Effector memory CD8-positive, alpha-beta T cell (primary cell): ENCODE measurements around the gene ALKBH5.

ENCODE experiments used
- ATAC-seq: fragments of 150-1000 bp; cut with Tn5 transposase; replicated peaks from 2 replicates; pipeline ENCODE4 v1.10.0; 2021; ENCODE audit warnings: mild to moderate bottlenecking, moderate library complexity
- DNase-seq, 3 experiments: peaks; one replicate each; pipeline ENCODE4 v3.0.0; 2021
- H3K27ac Mint-ChIP-seq, 2 donors: one replicate each; pipeline ENCODE4 v1.8.0; 2022; ENCODE audit warnings: mild to moderate bottlenecking in 2 of 2, mixed read lengths in 2 of 2, moderate library complexity in 2 of 2
- H3K27me3 Mint-ChIP-seq, 2 donors: one replicate each; pipeline ENCODE4 v1.8.0; 2022; ENCODE audit warnings: mixed read lengths in 2 of 2
- H3K36me3 Mint-ChIP-seq: one replicate; pipeline ENCODE4 v1.8.0; 2022; ENCODE audit warnings: mild to moderate bottlenecking, moderate library complexity, mixed read lengths; ENCODE audit not compliant: insufficient read depth
- H3K4me1 Mint-ChIP-seq, 2 donors: one replicate each; pipeline ENCODE4 v1.8.0; 2022; ENCODE audit warnings: low read depth in 2 of 2, mixed read lengths in 2 of 2
- H3K4me3 Mint-ChIP-seq, 2 donors: one replicate each; pipeline ENCODE4 v1.8.0; 2022; ENCODE audit warnings: mild to moderate bottlenecking in 2 of 2, mixed read lengths in 2 of 2, moderate library complexity in 2 of 2
- H3K9me3 Mint-ChIP-seq, 2 donors: one replicate each; pipeline ENCODE4 v1.8.0; 2022; ENCODE audit warnings: mixed read lengths in 2 of 2

The ALKBH5 gene

GRCh38 chr17:18250708-18251107, 67.1 kb downstream of the ALKBH5 start:
- DNase-seq = no peak
- H3K36me3 Mint-ChIP-seq = peaks cover 78% of the 10 kb centered on the region
- peak overlapping the region in 1 of 2 donors; percentile 30 for H3K4me3 Mint-ChIP-seq
- no peaks in the 10 kb centered on the region for H3K27me3 Mint-ChIP-seq
- H3K9me3 Mint-ChIP-seq = no peaks in the 10 kb centered on the region
- H3K27ac Mint-ChIP-seq = peak overlapping the region; percentile 20 to 65
- ATAC-seq = no peak
- H3K4me1 Mint-ChIP-seq = peaks cover 4 to 8% of the 10 kb centered on the region in 2 donors

- peaks cover 4 to 8% of the 10 kb centered on the region in 2 donors for H3K4me1 Mint-ChIP-seq
- H3K4me3 Mint-ChIP-seq = peak overlapping the region in 1 of 2 donors; percentile 30
- DNase-seq (no peak), ATAC-seq (no peak)
- peaks cover 77% of the 10 kb centered on the region for H3K36me3 Mint-ChIP-seq
- H3K27me3 Mint-ChIP-seq = no peaks in the 10 kb centered on the region
- H3K9me3 Mint-ChIP-seq = no peaks in the 10 kb centered on the region
- peak overlapping the region in 1 of 2 donors; percentile 65 for H3K27ac Mint-ChIP-seq
Observed at GRCh38 chr17:18251204-18251603, 67.6 kb downstream of the ALKBH5 start.

- Mint-ChIP-seq H3K36me3 (peaks cover 73% of the 10 kb centered on the region), H3K4me1 (peaks cover 9 to 15% of the 10 kb centered on the region in 2 donors), H3K4me3 (no peak overlapping the region), H3K27me3 (no peaks in the 10 kb centered on the region), H3K27ac (no peak overlapping the region), H3K9me3 (no peaks in the 10 kb centered on the region)
- ATAC-seq (no peak), DNase-seq (no peak)
Observed at GRCh38 chr17:18252160-18252559, 68.5 kb downstream of the ALKBH5 start.

- no peaks in the 10 kb centered on the region for H3K9me3 Mint-ChIP-seq
- no peak overlapping the region for H3K4me3 Mint-ChIP-seq
- no peak overlapping the region for H3K27ac Mint-ChIP-seq
- peaks cover 63% of the 10 kb centered on the region for H3K36me3 Mint-ChIP-seq
- DNase-seq = no peak
- H3K4me1 Mint-ChIP-seq = peaks cover 13 to 19% of the 10 kb centered on the region in 2 donors
- no peaks in the 10 kb centered on the region for H3K27me3 Mint-ChIP-seq
- no peak for ATAC-seq
Observed at GRCh38 chr17:18253187-18253884, 69.7 kb downstream of the ALKBH5 start.

- Mint-ChIP-seq H3K9me3 (no peaks in the 10 kb centered on the region), H3K27ac (peak overlapping the region in 1 of 2 donors; percentile 63), H3K4me1 (peaks cover 12 to 20% of the 10 kb centered on the region in 2 donors), H3K4me3 (no peak overlapping the region), H3K36me3 (peaks cover 60% of the 10 kb centered on the region), H3K27me3 (no peaks in the 10 kb centered on the region)
- ATAC-seq = no peak
- DNase-seq = no peak
Observed at GRCh38 chr17:18253947-18254821, 70.6 kb downstream of the ALKBH5 start.

GRCh38 chr17:18254888-18255649, 71.4 kb downstream of the ALKBH5 start:
- no peak overlapping the region for H3K4me3 Mint-ChIP-seq
- DNase-seq = no peak
- H3K27ac Mint-ChIP-seq = peak overlapping the region in 1 of 2 donors; percentile 23
- no peaks in the 10 kb centered on the region for H3K9me3 Mint-ChIP-seq
- no peak for ATAC-seq
- peaks cover 51% of the 10 kb centered on the region for H3K36me3 Mint-ChIP-seq
- no peaks in the 10 kb centered on the region for H3K27me3 Mint-ChIP-seq
- peaks cover 16 to 25% of the 10 kb centered on the region in 2 donors for H3K4me1 Mint-ChIP-seq

- no peak for ATAC-seq
- H3K4me3 Mint-ChIP-seq = peak overlapping the region in 1 of 2 donors; percentile 98
Observed at GRCh38 chr17:18256351-18256750, 72.7 kb downstream of the ALKBH5 start.

GRCh38 chr17:18256776-18257175, 73.1 kb downstream of the ALKBH5 start:
- no peak for ATAC-seq
- Mint-ChIP-seq H3K27me3 (no peaks in the 10 kb centered on the region), H3K9me3 (no peaks in the 10 kb centered on the region), H3K27ac (peak overlapping the region; percentile 72 to 96), H3K4me1 (peaks cover 23 to 33% of the 10 kb centered on the region in 2 donors), H3K4me3 (peak overlapping the region; percentile 98 to 99), H3K36me3 (peaks cover 39% of the 10 kb centered on the region)
- DNase-seq = no peak

More at GRCh38 chr17:18256351-18256750, 72.7 kb downstream of the ALKBH5 start:
- H3K36me3 Mint-ChIP-seq = peaks cover 42% of the 10 kb centered on the region
- H3K27me3 Mint-ChIP-seq = no peaks in the 10 kb centered on the region
- H3K27ac Mint-ChIP-seq = peak overlapping the region in 1 of 2 donors; percentile 96
- peaks cover 19 to 31% of the 10 kb centered on the region in 2 donors for H3K4me1 Mint-ChIP-seq
- no peak for DNase-seq
- H3K9me3 Mint-ChIP-seq = no peaks in the 10 kb centered on the region

- Mint-ChIP-seq H3K27ac (peak overlapping the region; percentile 94 to 96), H3K9me3 (no peaks in the 10 kb centered on the region), H3K36me3 (peaks cover 32% of the 10 kb centered on the region)
Observed at GRCh38 chr17:18257268-18257981, 73.8 kb downstream of the ALKBH5 start.

GRCh38 chr17:18257982-18258355, 74.3 kb downstream of the ALKBH5 start:
- Mint-ChIP-seq H3K27ac (peak overlapping the region; percentile 94 to 96), H3K4me3 (peak overlapping the region; percentile 98 to 99), H3K9me3 (no peaks in the 10 kb centered on the region), H3K27me3 (no peaks in the 10 kb centered on the region), H3K36me3 (peaks cover 28% of the 10 kb centered on the region), H3K4me1 (peaks cover 28 to 41% of the 10 kb centered on the region in 2 donors)
- peak in 2 of 3 experiments; percentile 29 to 34 for DNase-seq
- ATAC-seq = peak; percentile 35

More at GRCh38 chr17:18257268-18257981, 73.8 kb downstream of the ALKBH5 start:
- Mint-ChIP-seq H3K27me3 (no peaks in the 10 kb centered on the region), H3K4me3 (peak overlapping the region; percentile 98 to 99), H3K4me1 (peaks cover 27 to 38% of the 10 kb centered on the region in 2 donors)
- ATAC-seq (no peak), DNase-seq (no peak)

GRCh38 chr17:18258356-18259038, 74.9 kb downstream of the ALKBH5 start, which contains the start of gene FLII:
FLII (minus strand) TSS chr17:18258738; CDS start chr17:18258690, 48 bp downstream.
- Mint-ChIP-seq H3K4me1 (peaks cover 32 to 44% of the 10 kb centered on the region in 2 donors), H3K27me3 (no peaks in the 10 kb centered on the region), H3K27ac (peak within 1 kb of the TSS; percentile 94 to 96), H3K4me3 (peak within 1 kb of the TSS; percentile 98 to 99), H3K36me3 (peaks cover 23% of the 10 kb centered on the region), H3K9me3 (no peaks in the 10 kb centered on the region)
- peak; percentile 36 to 49 (median 41) for DNase-seq
- peak; percentile 43 for ATAC-seq
